Nephron progenitor cell (in vitro differentiated cells): Measurements from ENCODE around the gene LOXHD1.

ENCODE experiments used
- DNase-seq: peaks from one replicate; pipeline ENCODE4 v3.0.0; 2021
- H3K27ac Mint-ChIP-seq: 2 replicates; pipeline ENCODE4 v1.8.0; 2021; ENCODE audit warnings: mild to moderate bottlenecking, moderate library complexity, mixed read lengths
- H3K27me3 Mint-ChIP-seq: 2 replicates; pipeline ENCODE4 v1.8.0; 2021; ENCODE audit warnings: mild to moderate bottlenecking, low read depth, mixed read lengths; ENCODE audit not compliant: poor library complexity
- H3K36me3 Mint-ChIP-seq: 2 replicates; pipeline ENCODE4 v1.8.0; 2021; ENCODE audit warnings: low read depth, mixed read lengths
- H3K4me1 Mint-ChIP-seq: 2 replicates; pipeline ENCODE4 v1.8.0; 2021; ENCODE audit warnings: mixed read lengths
- H3K4me3 Mint-ChIP-seq: 2 replicates; pipeline ENCODE4 v1.8.0; 2021; ENCODE audit warnings: mild to moderate bottlenecking, moderate library complexity, mixed read lengths
- H3K9me3 Mint-ChIP-seq: 2 replicates; pipeline ENCODE4 v1.8.0; 2021; ENCODE audit warnings: mild to moderate bottlenecking, moderate library complexity, mixed read lengths
- CTCF ChIP-seq: fragments of 200-600 bp; sonication (generic); IDR thresholded peaks from 2 replicates; pipeline ENCODE4 v1.5.0; 2021; ENCODE audit warnings: antibody characterized with exemption

The LOXHD1 gene

GRCh38 chr18:46563317-46563716 is 93.7 kb downstream of the LOXHD1 start:
- Mint-ChIP-seq H3K36me3 (no peaks in the 10 kb centered on the region), H3K9me3 (no peaks in the 10 kb centered on the region), H3K4me1 (no peaks in the 10 kb centered on the region), H3K4me3 (no peak overlapping the region), H3K27me3 (peaks cover 47% of the 10 kb centered on the region), H3K27ac (no peak overlapping the region)
- DNase-seq, result no peak
- no peak for TF ChIP-seq CTCF

DNA sequence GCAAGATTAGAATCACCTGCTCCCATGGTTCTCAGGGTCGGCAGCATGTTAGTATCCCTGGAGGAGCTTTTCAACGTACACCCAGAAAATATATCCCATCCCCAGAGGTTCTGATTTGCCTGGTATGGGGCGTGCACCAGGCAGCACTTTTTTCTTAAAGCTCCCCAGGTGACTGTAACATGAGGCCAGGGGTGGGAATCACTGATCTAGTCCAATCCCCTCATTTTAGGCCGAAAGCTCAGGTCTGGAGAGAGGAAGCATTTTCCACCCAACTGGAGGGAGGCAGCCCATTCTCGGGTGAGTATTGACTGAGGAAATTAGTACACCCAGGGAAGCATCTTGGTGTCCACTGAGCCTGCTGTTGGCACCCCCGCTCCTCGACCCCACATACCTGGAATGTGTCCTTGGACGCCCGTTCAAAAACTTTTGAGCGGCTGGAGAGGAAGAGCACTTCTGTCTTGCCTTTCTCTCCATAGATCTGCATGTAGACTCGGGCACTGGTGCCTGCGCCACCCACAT is 94.3 kb downstream of the LOXHD1 start:
- no peak overlapping the region for H3K4me3 Mint-ChIP-seq
- H3K9me3 Mint-ChIP-seq, result no peaks in the 10 kb centered on the region
- DNase-seq, result no peak
- H3K4me1 Mint-ChIP-seq, result no peaks in the 10 kb centered on the region
- no peaks in the 10 kb centered on the region for H3K36me3 Mint-ChIP-seq
- peaks cover 41% of the 10 kb centered on the region for H3K27me3 Mint-ChIP-seq
- no peak overlapping the region for H3K27ac Mint-ChIP-seq
- no peak for TF ChIP-seq CTCF

GRCh38 chr18:46560671-46561045 is 96.4 kb downstream of the LOXHD1 start:
- H3K27me3 Mint-ChIP-seq, result peaks cover 25% of the 10 kb centered on the region
- H3K36me3 Mint-ChIP-seq, result no peaks in the 10 kb centered on the region
- DNase-seq, result no peak
- H3K4me3 Mint-ChIP-seq, result no peak overlapping the region
- no peak overlapping the region for H3K27ac Mint-ChIP-seq
- no peaks in the 10 kb centered on the region for H3K9me3 Mint-ChIP-seq
- no peaks in the 10 kb centered on the region for H3K4me1 Mint-ChIP-seq
- TF ChIP-seq CTCF, result no peak

DNA sequence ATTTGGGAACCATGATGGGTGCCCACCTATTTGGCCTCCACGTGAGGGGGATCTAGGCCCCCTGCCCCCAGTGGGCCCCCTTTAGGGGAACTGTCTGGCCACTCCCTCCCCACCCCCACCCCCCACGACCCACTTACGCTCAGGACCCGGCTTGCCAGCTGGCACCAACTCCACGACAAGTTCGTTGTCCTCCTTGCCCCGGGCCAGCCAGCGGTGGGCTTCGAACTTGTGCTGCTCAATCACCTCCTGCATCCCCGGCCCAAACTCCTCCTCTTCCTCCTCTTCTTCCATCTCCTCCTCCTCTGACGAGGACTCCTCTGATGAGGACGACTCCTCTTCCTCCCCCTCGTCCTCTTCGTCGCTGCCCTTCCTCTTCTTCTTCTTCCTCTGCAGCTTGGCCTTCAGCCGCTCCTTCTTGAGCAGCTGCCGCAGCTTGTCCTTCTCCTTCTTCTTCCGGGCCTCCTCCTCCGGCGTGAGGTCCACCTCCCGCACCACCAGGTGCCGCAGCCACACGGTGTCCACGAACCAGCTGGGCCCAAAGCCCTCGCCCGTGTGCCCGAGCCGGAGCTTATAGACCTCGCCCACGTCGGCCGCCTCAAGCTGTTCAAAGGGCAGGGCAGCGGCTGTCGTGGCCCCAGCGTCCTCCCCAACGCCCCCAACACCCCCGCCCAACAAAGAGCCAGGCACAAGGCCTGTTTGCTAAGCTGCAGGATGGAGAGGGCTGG is 96.9 kb downstream of the LOXHD1 start:
- no peak overlapping the region for H3K4me3 Mint-ChIP-seq
- no peaks in the 10 kb centered on the region for H3K4me1 Mint-ChIP-seq
- no peaks in the 10 kb centered on the region for H3K36me3 Mint-ChIP-seq
- H3K9me3 Mint-ChIP-seq, result no peaks in the 10 kb centered on the region
- H3K27me3 Mint-ChIP-seq, result peaks cover 25% of the 10 kb centered on the region
- no peak overlapping the region for H3K27ac Mint-ChIP-seq
- no peak for TF ChIP-seq CTCF
- no peak for DNase-seq

- no peaks in the 10 kb centered on the region for H3K9me3 Mint-ChIP-seq
- H3K27ac Mint-ChIP-seq, result no peak overlapping the region
- no peaks in the 10 kb centered on the region for H3K4me1 Mint-ChIP-seq
- TF ChIP-seq CTCF, result no peak
- no peak for DNase-seq
- H3K4me3 Mint-ChIP-seq, result no peak overlapping the region
- H3K36me3 Mint-ChIP-seq, result no peaks in the 10 kb centered on the region
- peaks cover 25% of the 10 kb centered on the region for H3K27me3 Mint-ChIP-seq
Observed at GRCh38 chr18:46559296-46559695, 97.7 kb downstream of the LOXHD1 start.

GRCh38 chr18:46556590-46557206 is 100.3 kb downstream of the LOXHD1 start:
- no peaks in the 10 kb centered on the region for H3K4me1 Mint-ChIP-seq
- DNase-seq, result no peak
- no peaks in the 10 kb centered on the region for H3K36me3 Mint-ChIP-seq
- H3K27ac Mint-ChIP-seq, result no peak overlapping the region
- TF ChIP-seq CTCF, result no peak
- peaks cover 21% of the 10 kb centered on the region for H3K27me3 Mint-ChIP-seq
- no peak overlapping the region for H3K4me3 Mint-ChIP-seq
- no peaks in the 10 kb centered on the region for H3K9me3 Mint-ChIP-seq
